GM10248 (cell line): Measurements from ENCODE around the gene HDAC5.
"Not testable (repeated sequence)": the region's sequence is repeated elsewhere in the genome, so short reads cannot be mapped to it uniquely, and the experiment has no call there.

Experiments
- CTCF ChIA-PET: fragments of 300-600 bp; sonication (Branson Sonifier 250); formaldehyde crosslinking; extraction: SDS; loops from one replicate; lab custom pipeline; 2021; ENCODE audit warnings: antibody characterized with exemption; lab: Yijun Ruan, JAX
- POLR2A ChIA-PET: fragments of 350-650 bp; sonication (Branson Sonifier 250); formaldehyde crosslinking; extraction: SDS; loops from one replicate; lab custom pipeline; 2020; ENCODE audit warnings: antibody characterized with exemption; lab: Yijun Ruan, JAX
- DNase-seq: peaks from one replicate; pipeline ENCODE4 v3.0.0; 2012; ENCODE audit errors: extremely low spot score
- CTCF ChIP-seq: IDR thresholded peaks from 2 replicates; pipeline ENCODE4 v1.5.1; 2012; ENCODE audit warnings: mild to moderate bottlenecking, low read depth; ENCODE audit errors: extremely low read depth, missing control alignments, control extremely low read depth

The HDAC5 gene

DNA sequence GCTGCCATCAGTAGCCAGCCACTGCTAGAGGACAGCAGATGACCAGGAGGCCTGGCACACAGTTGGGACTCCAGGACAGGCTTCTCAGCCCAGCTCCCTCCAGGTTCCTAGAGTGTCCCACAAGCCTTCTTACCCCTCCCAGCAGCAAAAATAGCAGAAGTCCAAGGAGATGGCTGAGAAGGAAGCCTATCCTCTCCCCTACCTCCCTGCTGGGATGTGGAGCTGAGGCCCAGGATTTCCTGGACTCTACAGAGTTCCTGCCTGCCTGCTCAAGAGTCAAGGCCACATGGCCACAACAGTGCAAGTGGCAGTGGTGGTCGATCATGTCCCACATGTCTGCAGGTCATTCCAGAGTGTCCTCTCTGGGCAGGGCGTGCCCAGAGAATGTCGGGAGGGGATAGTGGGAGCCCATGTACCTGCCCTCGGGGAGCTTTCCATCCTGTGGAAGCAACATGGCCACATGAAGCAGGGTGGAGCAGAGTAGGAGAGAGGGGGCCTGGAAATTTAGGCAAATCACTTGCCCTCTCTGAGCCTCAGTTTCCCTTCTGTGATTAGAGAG, 10.6 kb upstream of the HDAC5 start:
- no peak for DNase-seq
- ChIA-PET POLR2A (interaction anchor here (1.0 kb wide), 1 partner anchor 11 kb away, joined by 3 read pairs; the partner anchor contains the start of gene HDAC5), CTCF (interaction anchor here (1.1 to 4.0 kb wide), 4 partner anchors 10 to 68 kb away, joined by 3 to 17 read pairs (median 4); partner anchors contain the start of gene HDAC5)
- no peak for TF ChIP-seq CTCF

DNA sequence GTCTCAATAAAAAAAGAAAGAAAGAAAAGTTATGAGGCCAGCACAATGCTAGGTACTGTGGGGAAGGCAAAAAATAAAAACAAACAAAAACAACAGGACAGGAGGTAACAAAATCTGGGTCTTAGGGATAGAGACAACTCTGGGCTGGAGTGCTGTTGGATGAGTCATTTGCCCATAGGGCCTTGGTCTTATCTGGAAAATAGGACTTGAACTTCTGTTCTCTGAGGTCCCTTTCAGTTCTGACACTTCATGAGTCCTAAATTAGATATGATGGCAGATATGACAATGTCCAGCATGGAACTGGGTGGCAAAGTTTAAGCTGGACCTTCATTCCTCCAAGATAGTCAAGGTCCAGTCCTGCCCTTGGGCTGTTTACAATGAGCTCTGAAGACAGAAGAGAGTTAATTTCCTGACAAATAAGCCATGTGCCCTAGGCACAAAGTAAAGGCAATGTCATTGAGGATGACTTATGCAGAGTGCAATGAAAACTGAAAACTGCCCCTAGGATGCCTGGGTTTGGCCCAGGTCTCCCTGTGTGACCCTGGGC, 8.9 kb upstream of the HDAC5 start:
- DNase-seq, result no peak
- POLR2A ChIA-PET, result interaction anchor here (0.7 kb wide), 1 partner anchor 188 kb away, joined by 3 read pairs; no protein-coding TSS in a partner anchor
- no peak for TF ChIP-seq CTCF
- CTCF ChIA-PET, result interaction anchor here (1.0 to 4.0 kb wide), 5 partner anchors 9 to 188 kb away, joined by 3 to 17 read pairs (median 3); partner anchors contain the start of gene HDAC5

DNA sequence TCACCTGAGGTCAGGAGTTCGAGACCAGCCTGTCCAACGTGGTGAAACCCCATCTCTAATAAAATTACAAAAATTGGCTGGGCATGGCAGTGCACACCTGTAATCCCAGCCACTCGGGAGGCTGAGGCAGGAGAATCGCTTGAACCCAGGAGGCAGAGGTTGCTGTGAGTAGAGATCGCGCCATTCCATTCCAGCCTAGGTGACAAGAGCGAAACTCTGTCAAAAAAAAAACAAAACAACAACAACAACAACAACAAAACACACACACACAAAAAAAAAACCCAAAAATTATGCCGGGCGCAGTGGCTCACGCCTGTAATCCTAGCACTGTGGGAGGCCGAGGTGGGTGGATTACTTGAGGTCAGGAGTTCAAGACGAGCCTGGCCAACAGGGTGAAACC, 7.9 kb upstream of the HDAC5 start:
- POLR2A ChIA-PET, DNase-seq: not testable (repeated sequence)
- CTCF ChIA-PET, result interaction anchor here (1.4 kb wide), 1 partner anchor 15 kb away, joined by 3 read pairs; no protein-coding TSS in a partner anchor

- no peak for TF ChIP-seq CTCF
- no peak for DNase-seq
- POLR2A ChIA-PET, result no interaction called here
- CTCF ChIA-PET, result no interaction called here
Measured at GRCh38 chr17:44130693-44131349, 7.4 kb upstream of the HDAC5 start.

GRCh38 chr17:44128383-44128782, 4.9 kb upstream of the HDAC5 start:
- CTCF ChIA-PET, result interaction anchor here (0.9 to 1.8 kb wide), 6 partner anchors 9 to 87 kb away, joined by 3 to 4 read pairs (median 4); partner anchors contain the start of gene G6PC3
- POLR2A ChIA-PET, result no interaction called here
- DNase-seq, result no peak
- TF ChIP-seq CTCF, result no peak

GRCh38 chr17:44124118-44124438, 637 bp upstream of the HDAC5 start:
- CTCF ChIA-PET, result interaction anchor here (0.7 to 2.6 kb wide), 15 partner anchors 10 to 163 kb away, joined by 3 to 17 read pairs (median 6); partner anchors contain the start of genes HROB and TMUB2

More at GRCh38 chr17:44124118-44124438, 637 bp upstream of the HDAC5 start:
- DNase-seq, result no peak
- no peak for TF ChIP-seq CTCF
- POLR2A ChIA-PET, result interaction anchor here (0.9 to 2.7 kb wide), 5 partner anchors 10 to 763 kb away, joined by 3 to 18 read pairs (median 4); no protein-coding TSS in a partner anchor
